ENCODE measurements around the gene ARMC8.
A peak's percentile ranks its signal among the peaks of the same experiment; 100 is the strongest.

Gene ARMC8

DNA sequence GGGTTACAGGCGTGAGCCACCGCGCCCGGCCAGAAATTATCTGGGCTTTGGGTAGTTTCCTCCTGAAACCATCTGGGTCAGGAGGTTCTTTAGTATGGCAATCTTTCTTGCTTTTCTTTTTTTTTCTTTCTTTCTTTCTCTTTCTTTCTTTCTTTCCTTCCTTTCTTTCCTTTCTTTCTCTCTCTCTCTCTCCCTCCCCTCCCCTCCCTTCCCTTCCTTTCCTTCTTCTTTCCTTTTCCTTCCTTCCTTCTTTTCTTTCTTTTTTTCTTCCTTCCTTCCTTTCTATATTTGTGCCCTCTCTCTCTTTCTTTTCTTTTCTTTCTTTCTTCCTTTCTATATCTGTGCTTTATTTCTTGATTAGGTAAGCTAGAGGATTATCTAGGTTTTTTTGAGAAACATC is 29.4 kb upstream of the ARMC8 start:
- H3K4me3 ChIP-seq (replicated peaks in 1 of 2; ENCODE audit: low read depth in 2 of 2, low read length in 2 of 2) = no peak overlapping the region
- TF ChIP-seq, protein P1, sequence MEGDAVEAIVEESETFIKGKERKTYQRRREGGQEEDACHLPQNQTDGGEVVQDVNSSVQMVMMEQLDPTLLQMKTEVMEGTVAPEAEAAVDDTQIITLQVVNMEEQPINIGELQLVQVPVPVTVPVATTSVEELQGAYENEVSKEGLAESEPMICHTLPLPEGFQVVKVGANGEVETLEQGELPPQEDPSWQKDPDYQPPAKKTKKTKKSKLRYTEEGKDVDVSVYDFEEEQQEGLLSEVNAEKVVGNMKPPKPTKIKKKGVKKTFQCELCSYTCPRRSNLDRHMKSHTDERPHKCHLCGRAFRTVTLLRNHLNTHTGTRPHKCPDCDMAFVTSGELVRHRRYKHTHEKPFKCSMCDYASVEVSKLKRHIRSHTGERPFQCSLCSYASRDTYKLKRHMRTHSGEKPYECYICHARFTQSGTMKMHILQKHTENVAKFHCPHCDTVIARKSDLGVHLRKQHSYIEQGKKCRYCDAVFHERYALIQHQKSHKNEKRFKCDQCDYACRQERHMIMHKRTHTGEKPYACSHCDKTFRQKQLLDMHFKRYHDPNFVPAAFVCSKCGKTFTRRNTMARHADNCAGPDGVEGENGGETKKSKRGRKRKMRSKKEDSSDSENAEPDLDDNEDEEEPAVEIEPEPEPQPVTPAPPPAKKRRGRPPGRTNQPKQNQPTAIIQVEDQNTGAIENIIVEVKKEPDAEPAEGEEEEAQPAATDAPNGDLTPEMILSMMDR (IDR thresholded peaks at IDR 0.05; ENCODE audit: low read depth, low read length) = no peak
- DNase-seq (ENCODE audit: low read depth in 2 of 2) = no peak

- DNase-seq (ENCODE audit: low read depth in 2 of 2) = no peak
- H3K4me3 ChIP-seq (replicated peaks in 1 of 2; ENCODE audit: low read depth in 2 of 2, low read length in 2 of 2) = no peak overlapping the region
- TF ChIP-seq, protein P1 (IDR thresholded peaks at IDR 0.05; ENCODE audit: low read depth, low read length) = no peak
Observed at GRCh38 chr3:138165061-138165460, 22.0 kb upstream of the ARMC8 start.

- no peak for DNase-seq (ENCODE audit: low read depth in 2 of 2)
- H3K4me3 ChIP-seq (replicated peaks in 1 of 2; ENCODE audit: low read depth in 2 of 2, low read length in 2 of 2) = no peak overlapping the region
- TF ChIP-seq, protein P1 (IDR thresholded peaks at IDR 0.05; ENCODE audit: low read depth, low read length) = no peak
Observed at GRCh38 chr3:138172625-138173024, 14.5 kb upstream of the ARMC8 start.

DNA sequence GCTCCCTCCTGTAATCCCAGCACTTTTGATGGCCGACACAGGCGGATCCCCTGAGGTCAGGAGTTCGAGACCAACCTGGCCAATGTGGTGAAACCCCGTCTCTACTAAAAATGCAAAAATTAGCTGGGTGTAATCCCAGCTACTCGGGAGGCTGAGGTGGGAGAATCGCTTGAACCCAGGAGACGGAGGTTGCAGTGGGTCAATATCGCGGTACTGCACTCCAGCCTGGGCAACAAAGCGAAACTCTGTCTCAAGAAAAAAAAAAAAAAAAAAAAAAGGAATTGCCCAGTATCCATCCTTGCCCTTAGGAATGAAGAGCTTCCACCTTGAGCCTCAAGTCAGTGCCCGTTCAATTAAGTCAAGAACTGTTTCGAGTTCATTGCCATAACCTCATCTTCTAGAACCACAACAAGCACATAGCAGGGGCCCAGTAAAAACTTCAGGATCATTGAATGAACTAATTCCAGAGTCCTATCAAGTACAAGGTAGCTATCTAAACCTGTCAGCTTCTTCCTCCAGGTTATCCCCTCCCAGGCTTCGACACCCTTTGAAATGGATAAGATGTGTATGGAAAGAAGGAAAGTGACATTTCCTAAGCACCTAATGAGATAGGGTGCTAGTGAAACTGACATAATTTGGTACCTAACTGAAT is 13.2 kb upstream of the ARMC8 start:
- TF ChIP-seq, protein P1 (IDR thresholded peaks at IDR 0.05; ENCODE audit: low read depth, low read length) = no peak
- peak; percentile 10 to 13 for DNase-seq (ENCODE audit: low read depth in 2 of 2)
- peak overlapping the region; percentile 74 to 92 for H3K4me3 ChIP-seq (replicated peaks in 1 of 2; ENCODE audit: low read depth in 2 of 2, low read length in 2 of 2)

GRCh38 chr3:138174421-138175131 is 12.5 kb upstream of the ARMC8 start, which contains the start of gene DBR1:
DBR1 (minus strand) TSS chr3:138174921; CDS start chr3:138174795, 126 bp downstream.
- TF ChIP-seq, protein P1 (IDR thresholded peaks at IDR 0.05; ENCODE audit: low read depth, low read length) = no peak
- peak within 1 kb of the TSS; percentile 74 to 92 for H3K4me3 ChIP-seq (replicated peaks in 1 of 2; ENCODE audit: low read depth in 2 of 2, low read length in 2 of 2)
- DNase-seq (ENCODE audit: low read depth in 2 of 2) = peak; percentile 85 to 88

GRCh38 chr3:138180375-138181029 is 6.6 kb upstream of the ARMC8 start:
- TF ChIP-seq, protein P1 (IDR thresholded peaks at IDR 0.05; ENCODE audit: low read depth, low read length) = peak; percentile 43
- peak; percentile 62 to 66 for DNase-seq (ENCODE audit: low read depth in 2 of 2)
- no peak overlapping the region for H3K4me3 ChIP-seq (replicated peaks in 1 of 2; ENCODE audit: low read depth in 2 of 2, low read length in 2 of 2)

All from cardiac fibroblast (primary cell).